B cell (primary cell): ENCODE results near the gene KCND1. TPM values are rescaled to one million over a fixed set of nuclear protein-coding genes. Genes with fewer than 3 reads are reported as not detected.

Experiments used
- ATAC-seq: fragments of 200-7000 bp; cut with Tn5 transposase; one replicate; pipeline ENCODE4 v1.10.0; 2021; ENCODE audit warnings: low read depth, mild to moderate bottlenecking, moderate number of reproducible peaks, moderate library complexity
- CTCF ChIA-PET: fragments of 350-600 bp; sonication (Branson Sonifier 250); formaldehyde crosslinking; loops from one replicate; lab custom pipeline; 2021; ENCODE audit warnings: antibody characterized with exemption, inconsistent platforms; lab: Charles Lee
- POLR2A ChIA-PET: fragments of 350-600 bp; sonication (Branson Sonifier 250); formaldehyde crosslinking; loops from one replicate; lab custom pipeline; 2021; ENCODE audit warnings: antibody characterized with exemption; lab: Charles Lee
- DNase-seq: peaks from one replicate; pipeline ENCODE4 v3.0.0; 2013
- H2AFZ ChIP-seq: 2 replicates; pipeline ENCODE4 v1.6.1; 2012; ENCODE audit warnings: mild to moderate bottlenecking, low read depth, low read length; ENCODE audit not compliant: insufficient read depth, poor library complexity, severe bottlenecking
- H3K27ac ChIP-seq, 2 donors: 1 replicate in 1 of 2; 2 replicates in 1 of 2; pipeline ENCODE4 v1.5.1; 2012 to 2013; ENCODE audit warnings: low read length in 2 of 2, mild to moderate bottlenecking in 2 of 2, moderate library complexity in 1 of 2
- H3K27me3 ChIP-seq, 4 experiments: fragments of 200-600 bp in 1 of 4; sonication (generic) in 1 of 4; replicated peaks in 1 of 4; 1 replicate in 2 of 4; 2 replicates in 2 of 4; pipeline versions ENCODE4 v1.6.1 to v1.7.0; 2013 to 2016; ENCODE audit warnings: low read length in 3 of 4, mild to moderate bottlenecking in 2 of 4, mixed read lengths in 1 of 4, moderate library complexity in 1 of 4; ENCODE audit not compliant: insufficient read depth in 4 of 4, control insufficient read depth in 3 of 4; ENCODE audit errors: control extremely low read depth in 1 of 4
- H3K36me3 ChIP-seq, 2 experiments: replicated peaks in 1 of 2; 1 replicate in 1 of 2; 2 replicates in 1 of 2; pipeline versions ENCODE4 v1.6.1 to v1.7.1; 2013; ENCODE audit warnings: low read length in 1 of 2; ENCODE audit not compliant: insufficient read depth in 2 of 2, control insufficient read depth in 1 of 2; ENCODE audit errors: control extremely low read depth in 1 of 2, extremely low read depth in 1 of 2
- H3K4me1 ChIP-seq, 2 donors: fragments of 200-600 bp in 1 of 2; sonication (generic) in 1 of 2; 1 replicate in 1 of 2; 2 replicates in 1 of 2; pipeline versions ENCODE4 v1.5.1 to v1.6.1; 2013 to 2017; ENCODE audit warnings: low read length in 2 of 2; ENCODE audit not compliant: control insufficient read depth in 2 of 2, insufficient read depth in 2 of 2
- H3K4me2 ChIP-seq: replicated peaks from 2 replicates; pipeline ENCODE3; 2012; ENCODE audit warnings: mild to moderate bottlenecking, low read depth, low read length; ENCODE audit not compliant: poor library complexity, severe bottlenecking
- H3K4me3 ChIP-seq, 5 experiments: fragments of 200-600 bp in 1 of 5; sonication (generic) in 1 of 5; 1 replicate in 3 of 5; 2 replicates in 2 of 5; pipeline versions ENCODE4 v1.5.1 to v1.7.0; 2011 to 2016; ENCODE audit warnings: low read length in 4 of 5, mild to moderate bottlenecking in 4 of 5, low read depth in 2 of 5, control low read depth in 1 of 5, moderate library complexity in 1 of 5; ENCODE audit not compliant: insufficient read depth in 1 of 5; ENCODE audit errors: control extremely low read depth in 1 of 5, extremely low read depth in 1 of 5
- H3K79me2 ChIP-seq: fragments of 200-600 bp; sonication (generic); one replicate; pipeline ENCODE4 v1.6.0; 2016; ENCODE audit warnings: low read length; ENCODE audit not compliant: control insufficient read depth, insufficient read depth
- H3K9ac ChIP-seq: fragments of 200-600 bp; sonication (generic); 2 replicates; pipeline ENCODE4 v1.6.1; 2017; ENCODE audit warnings: mild to moderate bottlenecking, low read length, moderate library complexity
- H3K9me3 ChIP-seq, 3 donors: one replicate each; pipeline versions ENCODE4 v1.6.1 to v1.7.1; 2013; ENCODE audit warnings: low read length in 2 of 3; ENCODE audit not compliant: control insufficient read depth in 2 of 3, insufficient read depth in 1 of 3; ENCODE audit errors: control extremely low read depth in 1 of 3
- H4K20me1 ChIP-seq: 2 replicates; pipeline ENCODE4 v1.6.0; 2012; ENCODE audit warnings: mild to moderate bottlenecking, low read length; ENCODE audit not compliant: insufficient read depth, control insufficient read depth, poor library complexity, severe bottlenecking
- H3K27ac Mint-ChIP-seq: one replicate; pipeline ENCODE4 v1.8.0; 2021; ENCODE audit warnings: mixed read lengths
- H3K27me3 Mint-ChIP-seq: one replicate; pipeline ENCODE4 v1.8.0; 2021; ENCODE audit warnings: mixed read lengths
- H3K4me1 Mint-ChIP-seq: one replicate; pipeline ENCODE4 v1.8.0; 2021; ENCODE audit warnings: mixed read lengths
- H3K4me3 Mint-ChIP-seq: one replicate; pipeline ENCODE4 v1.8.0; 2021; ENCODE audit warnings: mixed read lengths
- H3K9me3 Mint-ChIP-seq: one replicate; pipeline ENCODE4 v1.8.0; 2022; ENCODE audit warnings: mixed read lengths; ENCODE audit not compliant: insufficient read depth
- CTCF ChIP-seq: fragments of 200-600 bp; IDR thresholded peaks from one replicate; pipeline ENCODE4 v1.8.0; 2022; ENCODE audit warnings: antibody characterized with exemption, mild to moderate bottlenecking
- EZH2 ChIP-seq: IDR thresholded peaks from 2 replicates; pipeline ENCODE4 v1.6.1; 2012; ENCODE audit warnings: borderline replicate concordance, low read depth, mild to moderate bottlenecking, moderate library complexity, low read length; ENCODE audit not compliant: insufficient read depth, poor library complexity, severe bottlenecking
- WGBS: methylation state at CpG from one replicate; pipeline ENCODE4 v1.1.5; 2013; ENCODE audit warnings: missing lambda C conversion rate; ENCODE audit not compliant: insufficient coverage; 5-methylcytosine and 5-hydroxymethylcytosine counted together
- intact Hi-C: fragments of 100-400 bp; cut with micrococcal nuclease; formaldehyde crosslinking; loops from one replicate; pipeline ENCODE4 v1.10.0; 2022
- polyA plus RNA-seq: library from polyadenylated mRNA; depleted of rRNA; stranded (reverse); fragments of >200 nt; gene quantifications from 2 replicates; pipeline ENCODE4 v1.2.3, GENCODE V29; 2012
- total RNA-seq, 2 donors: library from RNA; stranded (reverse); fragments of 120-200 nt in 1 of 2; gene quantifications; 1 replicate in 1 of 2; 2 replicates in 1 of 2; pipeline versions ENCODE4 v1.2.3 to v1.2.4, GENCODE V29; 2013 to 2022

The KCND1 gene
- total and polyA plus RNA-seq, 2 donors (not counting 1 experiment from before 2014, with no cell fraction given), result 2.2 to 2.3 TPM

- Histone ChIP-seq H3K36me3 (peaks cover 0 to 28% of the 10 kb centered on the region in 2 experiments), H3K79me2 (peaks cover 47% of the 10 kb centered on the region), H3K4me2 (peak within 1 kb of the TSS; percentile 86), H3K27me3 (no peaks in the 10 kb centered on the region), H4K20me1 (peaks cover 31% of the 10 kb centered on the region), H2AFZ (peak within 1 kb of the TSS; percentile 63), H3K9me3 (no peaks in the 10 kb centered on the region), H3K9ac (peak within 1 kb of the TSS; percentile 85), H3K4me3 (peak within 1 kb of the TSS; percentile 17 to 75 (median 65)), H3K4me1 (peaks cover 55 to 80% of the 10 kb centered on the region in 2 donors), H3K27ac (peak within 1 kb of the TSS; percentile 98 to 99)
- peak within 1 kb of the TSS; percentile 100 for H3K4me3 Mint-ChIP-seq
- CTCF ChIA-PET, result interaction anchor here (0.9 to 1.9 kb wide), 5 partner anchors 15 to 66 kb away, joined by 3 to 10 read pairs (median 4); partner anchors contain the start of genes KCND1 and SLC35A2
- H3K27me3 Mint-ChIP-seq, result no peaks in the 10 kb centered on the region
- DNase-seq (no peak), ATAC-seq (peak; percentile 35)
- no peaks in the 10 kb centered on the region for H3K9me3 Mint-ChIP-seq
- intact Hi-C loops, result loop anchor here (5.0 kb wide), 2 partner anchors 165 to 1300 kb away; partner anchors contain the start of genes GPKOW and UXT
- TF ChIP-seq EZH2, result no peak
- no peak for TF ChIP-seq CTCF
- peaks cover 65% of the 10 kb centered on the region for H3K4me1 Mint-ChIP-seq
- WGBS, result 0% methylated on average over 30 of the region's 53 CpGs
- POLR2A ChIA-PET, result interaction anchor here (0.7 to 2.8 kb wide), 11 partner anchors 16 to 209 kb away, joined by 3 to 17 read pairs (median 7); partner anchors contain the start of genes HDAC6, PQBP1, SLC35A2 and TFE3
- peak within 1 kb of the TSS; percentile 100 for H3K27ac Mint-ChIP-seq
Observed at GRCh38 chrX:48957477-48957826, 14.2 kb downstream of the KCND1 start, which contains the start of gene OTUD5. OTUD5 (minus strand) TSS chrX:48957607; CDS start chrX:48957570, 37 bp downstream.
